GDM1 (cell line): ENCODE results near the gene TAF11L9.
"Not testable (repeated sequence)": the region's sequence is repeated elsewhere in the genome, so short reads cannot be mapped to it uniquely, and the experiment has no call there.

Experiments used
- DNase-seq: peaks from one replicate; lab custom pipeline; 2025; lab: John Stamatoyannopoulos, UW

TAF11L9 gene

GRCh38 chr5:17594255-17594654 is at the start of gene TAF11L9:
TSS of gene TAF11L9 (minus strand) at chr5:17594394.
- DNase-seq: not testable (repeated sequence)

- DNase-seq: no peak
Measured at GRCh38 chr5:17634160-17634559, 40.0 kb upstream of the TAF11L9 start, which contains the start of gene TAF11L14. TSS of gene TAF11L14 (plus strand) at chr5:17634460.

- not testable (repeated sequence) for DNase-seq
Measured at GRCh38 chr5:17631788-17632187, 37.6 kb upstream of the TAF11L9 start, which contains the start of gene TAF11L13. TSS of gene TAF11L13 (plus strand) at chr5:17632088.

- no peak for DNase-seq
Measured at GRCh38 chr5:17625686-17626085, 31.5 kb upstream of the TAF11L9 start.

GRCh38 chr5:17620627-17621026 is 26.4 kb upstream of the TAF11L9 start:
- DNase-seq: no peak

- DNase-seq: no peak
Measured at GRCh38 chr5:17619354-17619753, 25.2 kb upstream of the TAF11L9 start.

GRCh38 chr5:17614872-17615605 is 20.8 kb upstream of the TAF11L9 start:
- DNase-seq: no peak

GRCh38 chr5:17610092-17610491 is 15.9 kb upstream of the TAF11L9 start, which contains the start of gene TAF11L12:
TSS of gene TAF11L12 (plus strand) at chr5:17610392.
- not testable (repeated sequence) for DNase-seq

- not testable (repeated sequence) for DNase-seq
Measured at GRCh38 chr5:17607461-17607860, 13.3 kb upstream of the TAF11L9 start.

- no peak for DNase-seq
Measured at GRCh38 chr5:17604951-17605350, 10.8 kb upstream of the TAF11L9 start.

- not testable (repeated sequence) for DNase-seq
Measured at GRCh38 chr5:17603880-17604279, 9.7 kb upstream of the TAF11L9 start, which contains the start of gene TAF11L11. TSS of gene TAF11L11 (plus strand) at chr5:17604183.

- DNase-seq: not testable (repeated sequence)
Measured at GRCh38 chr5:17597728-17598127, 3.5 kb upstream of the TAF11L9 start, which contains the start of gene TAF11L10. TSS of gene TAF11L10 (minus strand) at chr5:17597828.

GRCh38 chr5:17590860-17591259 is 3.3 kb downstream of the TAF11L9 start, which contains the start of gene TAF11L8:
TSS of gene TAF11L8 (minus strand) at chr5:17590960.
- not testable (repeated sequence) for DNase-seq

GRCh38 chr5:17585658-17586057 is 8.5 kb downstream of the TAF11L9 start, which contains the start of gene TAF11L7:
TSS of gene TAF11L7 (minus strand) at chr5:17585758.
- DNase-seq: not testable (repeated sequence)
